GM12874 (cell line): ENCODE results near the gene ZFYVE19.

Source experiments
- TF ChIP-seq, protein P1 (sequence below): IDR thresholded peaks from 2 replicates; pipeline ENCODE4 v1.5.1; 2011; ENCODE audit warnings: low read depth, mild to moderate bottlenecking, control low read depth, low read length, moderate library complexity; ENCODE audit not compliant: insufficient read depth

ZFYVE19 gene

GRCh38 chr15:40772014-40772413 lies 34.9 kb upstream of the ZFYVE19 start:
- TF ChIP-seq, protein P1, sequence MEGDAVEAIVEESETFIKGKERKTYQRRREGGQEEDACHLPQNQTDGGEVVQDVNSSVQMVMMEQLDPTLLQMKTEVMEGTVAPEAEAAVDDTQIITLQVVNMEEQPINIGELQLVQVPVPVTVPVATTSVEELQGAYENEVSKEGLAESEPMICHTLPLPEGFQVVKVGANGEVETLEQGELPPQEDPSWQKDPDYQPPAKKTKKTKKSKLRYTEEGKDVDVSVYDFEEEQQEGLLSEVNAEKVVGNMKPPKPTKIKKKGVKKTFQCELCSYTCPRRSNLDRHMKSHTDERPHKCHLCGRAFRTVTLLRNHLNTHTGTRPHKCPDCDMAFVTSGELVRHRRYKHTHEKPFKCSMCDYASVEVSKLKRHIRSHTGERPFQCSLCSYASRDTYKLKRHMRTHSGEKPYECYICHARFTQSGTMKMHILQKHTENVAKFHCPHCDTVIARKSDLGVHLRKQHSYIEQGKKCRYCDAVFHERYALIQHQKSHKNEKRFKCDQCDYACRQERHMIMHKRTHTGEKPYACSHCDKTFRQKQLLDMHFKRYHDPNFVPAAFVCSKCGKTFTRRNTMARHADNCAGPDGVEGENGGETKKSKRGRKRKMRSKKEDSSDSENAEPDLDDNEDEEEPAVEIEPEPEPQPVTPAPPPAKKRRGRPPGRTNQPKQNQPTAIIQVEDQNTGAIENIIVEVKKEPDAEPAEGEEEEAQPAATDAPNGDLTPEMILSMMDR: no peak

DNA sequence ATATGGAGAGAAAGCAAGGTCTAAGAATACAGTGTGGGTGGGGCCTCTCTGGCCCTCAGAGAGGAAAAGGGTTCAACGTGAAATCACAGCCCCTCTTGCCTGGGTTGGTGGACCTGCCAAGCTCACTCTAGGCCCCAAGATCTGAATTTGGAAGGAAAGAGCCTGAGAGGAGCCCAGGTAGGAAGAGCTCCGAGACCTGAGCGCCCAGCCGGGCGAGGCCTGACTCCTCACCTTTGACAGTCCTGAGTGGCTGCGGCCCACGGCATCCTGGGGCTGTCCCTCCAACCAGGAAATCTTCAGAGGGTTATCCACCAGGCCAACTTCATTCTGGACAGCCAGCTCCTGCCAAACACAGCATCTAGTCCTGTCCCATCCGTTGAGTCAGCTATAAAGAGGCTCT lies 33.4 kb upstream of the ZFYVE19 start:
- TF ChIP-seq, protein P1: no peak

GRCh38 chr15:40773902-40774301 lies 33.0 kb upstream of the ZFYVE19 start:
- TF ChIP-seq, protein P1: no peak

GRCh38 chr15:40775007-40775406 lies 31.9 kb upstream of the ZFYVE19 start:
- TF ChIP-seq, protein P1: no peak

DNA sequence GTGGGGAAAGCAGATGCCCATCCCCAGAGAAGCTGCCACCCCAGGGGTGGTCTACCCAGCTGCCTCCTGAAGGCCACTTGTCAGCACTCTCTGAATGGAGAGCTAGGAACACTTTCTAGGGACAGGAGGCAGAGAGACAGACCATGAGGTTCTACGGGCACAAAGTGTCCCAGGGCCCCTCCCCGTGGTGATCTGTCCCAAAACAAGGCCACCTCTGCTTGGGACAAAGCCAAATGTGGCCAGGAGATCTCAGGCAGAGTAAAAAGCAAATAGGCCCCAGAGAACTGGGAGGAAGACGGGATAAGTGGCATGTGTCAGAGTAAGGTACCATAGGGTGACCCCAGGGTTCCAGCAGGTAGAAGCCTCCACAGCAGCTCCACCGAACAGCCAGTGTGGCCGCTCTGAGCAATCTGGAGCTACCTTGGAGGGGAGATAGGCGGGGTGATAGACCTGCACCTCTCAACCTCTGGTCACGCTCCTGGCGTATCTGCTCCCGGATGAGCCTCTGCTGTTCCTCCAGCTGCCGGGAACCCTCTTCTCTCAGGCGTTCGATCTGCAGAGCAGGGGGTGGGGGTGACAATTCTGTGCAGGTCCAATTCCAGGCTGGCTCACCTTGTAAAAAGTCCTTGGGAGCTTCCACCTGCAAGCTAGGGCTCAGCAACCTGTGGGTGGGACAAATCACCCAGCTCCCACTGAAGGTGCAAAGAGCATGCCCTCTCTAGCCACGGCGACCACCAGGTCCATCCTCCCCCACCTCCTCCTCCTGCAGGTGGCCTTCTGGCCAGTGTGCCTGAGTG lies 31.0 kb upstream of the ZFYVE19 start:
- TF ChIP-seq, protein P1: no peak

DNA sequence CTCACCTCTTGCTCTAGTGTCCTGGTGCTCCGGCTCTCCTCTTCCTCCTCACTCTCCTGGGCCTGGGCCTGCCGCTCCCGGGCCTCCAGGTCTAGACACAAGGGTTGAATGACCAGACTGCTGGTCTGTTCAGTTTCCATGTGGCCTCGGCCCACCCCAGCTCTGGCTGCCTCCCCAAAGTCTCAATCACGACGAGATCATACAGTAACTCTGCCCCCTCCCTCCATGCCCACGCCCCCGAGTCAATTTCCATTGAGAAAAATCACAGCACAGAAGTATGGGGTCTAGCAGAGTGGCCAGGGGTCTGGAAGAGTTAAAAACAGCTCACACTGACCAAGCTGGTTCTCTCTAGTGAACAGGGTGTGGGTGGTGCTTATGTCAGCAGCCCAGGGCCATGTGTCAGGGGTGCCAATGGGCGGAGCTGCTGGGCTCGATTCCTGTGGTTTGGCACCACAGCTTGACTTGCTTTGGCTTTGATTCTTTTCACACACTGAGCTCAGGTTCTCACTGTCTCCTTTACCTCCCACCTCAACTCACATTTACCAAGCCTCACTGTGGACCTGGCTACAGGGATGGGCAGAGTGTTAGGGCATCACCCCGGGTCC lies 30.2 kb upstream of the ZFYVE19 start:
- TF ChIP-seq, protein P1: no peak

DNA sequence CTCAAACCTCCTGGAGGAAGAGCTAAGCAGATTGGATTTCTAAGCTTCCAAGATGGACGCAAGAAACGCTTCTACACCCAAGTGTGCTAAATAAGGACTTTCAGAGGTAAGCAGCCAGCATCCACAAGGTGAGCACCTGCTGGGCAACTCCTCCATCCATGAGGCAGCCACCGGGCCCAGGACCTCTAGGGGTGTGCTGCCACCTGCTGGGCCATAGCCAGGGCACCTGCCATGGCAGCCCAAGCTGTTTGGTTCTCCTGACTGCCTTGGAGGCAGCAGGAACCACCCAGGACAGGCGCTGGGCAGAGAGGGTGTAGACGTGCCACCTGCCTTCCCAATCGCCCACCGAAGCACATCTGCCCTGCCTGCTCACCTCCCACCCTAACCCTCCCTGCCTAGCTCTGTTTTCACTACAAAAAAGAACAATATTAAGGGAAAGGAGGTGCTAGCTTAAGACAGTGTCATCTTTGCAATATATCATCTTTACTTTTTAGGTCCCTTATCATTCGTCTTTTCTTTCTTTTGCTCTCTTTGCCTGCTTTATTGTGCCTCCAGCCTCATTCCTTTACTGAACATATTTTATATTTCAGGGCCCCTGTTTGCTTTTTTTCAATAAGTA lies 24.2 kb upstream of the ZFYVE19 start:
- TF ChIP-seq, protein P1: peak; percentile 98
